Measurements from ENCODE around the gene KIAA1549.

KIAA1549 gene

DNA sequence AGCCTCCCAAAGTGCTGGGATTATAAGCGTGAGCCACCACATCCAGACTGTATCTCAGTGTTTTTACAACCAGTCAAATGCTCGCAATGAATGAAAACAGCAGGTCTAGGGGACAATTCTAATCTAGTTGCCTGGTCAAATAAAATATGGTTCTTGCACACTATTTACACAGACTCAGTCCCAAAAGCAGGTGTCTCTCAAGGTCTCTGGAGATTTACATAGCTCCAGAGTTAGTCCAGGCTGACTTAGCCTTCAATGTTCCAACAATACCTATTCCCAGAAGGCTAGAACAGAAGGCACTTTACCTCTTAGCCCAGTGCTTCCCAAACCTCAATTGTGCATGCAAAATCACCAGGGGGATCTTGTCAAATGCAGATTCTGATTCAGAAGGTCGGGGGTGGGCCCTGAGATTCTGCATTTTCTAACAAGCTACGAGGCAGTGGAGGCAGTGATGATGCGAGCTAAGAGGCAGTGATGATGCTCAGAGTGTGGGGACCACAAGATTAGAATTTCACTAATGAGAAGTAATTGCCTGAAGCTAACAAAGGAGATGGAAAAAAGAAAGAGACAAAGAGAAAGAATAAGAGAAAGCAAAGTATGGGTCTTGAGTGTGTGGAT lies 6.4 kb downstream of the KIAA1549 start:
- DNase-seq = peak; percentile 44 to 64

DNA sequence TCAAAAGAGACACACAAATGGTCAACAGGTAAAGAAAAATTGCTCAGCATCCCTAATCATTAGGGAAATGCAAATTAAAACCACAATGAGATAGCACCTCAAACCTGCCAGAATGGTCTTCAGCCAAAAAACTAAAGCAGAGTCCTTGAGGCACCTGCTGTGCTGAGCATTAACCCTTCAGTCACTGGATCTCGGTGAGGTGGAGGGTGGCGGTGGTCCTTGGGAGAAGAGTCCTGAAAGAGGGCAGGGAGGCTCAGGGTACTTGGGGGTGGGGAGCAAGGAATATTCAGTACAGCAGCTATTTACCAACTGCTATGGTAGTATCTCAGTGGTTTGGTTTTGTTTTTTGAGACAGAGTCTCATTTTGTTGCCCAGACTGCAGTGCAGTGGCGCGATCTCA lies 7.1 kb downstream of the KIAA1549 start:
- no peak for DNase-seq

DNA sequence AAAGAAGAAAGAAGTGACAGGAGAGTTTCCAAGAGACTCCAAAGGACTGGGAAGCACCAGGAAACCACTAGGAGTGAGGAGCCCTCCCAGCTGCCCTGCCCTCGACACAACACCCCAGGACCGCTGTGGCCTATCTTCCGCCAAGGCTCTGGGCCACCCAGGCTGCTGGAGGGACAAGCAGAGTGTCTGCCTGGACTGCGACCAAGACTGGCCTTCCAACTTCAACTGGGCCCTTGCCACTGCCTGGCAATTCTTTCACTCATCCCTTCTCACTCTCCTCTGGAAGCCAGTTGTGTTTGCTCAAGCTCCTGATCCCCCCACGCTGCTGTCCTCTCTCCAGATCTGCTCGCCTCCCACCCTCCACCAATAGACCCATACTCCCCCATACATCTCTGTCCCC lies 10.2 kb downstream of the KIAA1549 start:
- DNase-seq = no peak

DNA sequence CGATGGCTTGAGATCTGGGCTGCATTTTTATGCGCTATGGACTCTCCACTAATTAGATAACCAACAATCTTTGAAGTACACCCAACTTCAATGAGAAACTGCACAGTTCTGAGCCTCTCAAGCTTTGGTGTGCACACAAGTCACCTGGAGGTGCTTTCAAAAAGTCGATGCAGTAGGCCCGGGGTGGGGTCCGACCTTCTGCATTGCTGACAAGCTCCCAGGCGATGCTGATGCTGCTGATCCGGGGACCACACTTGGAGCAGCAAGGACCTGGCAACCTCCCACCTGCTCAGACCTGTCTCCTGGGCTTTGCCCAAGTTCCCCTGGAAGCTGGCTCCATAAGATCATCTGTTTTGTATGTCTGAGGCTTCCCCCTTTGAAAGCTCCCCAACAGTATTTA lies 10.7 kb downstream of the KIAA1549 start:
- no peak for DNase-seq

DNA sequence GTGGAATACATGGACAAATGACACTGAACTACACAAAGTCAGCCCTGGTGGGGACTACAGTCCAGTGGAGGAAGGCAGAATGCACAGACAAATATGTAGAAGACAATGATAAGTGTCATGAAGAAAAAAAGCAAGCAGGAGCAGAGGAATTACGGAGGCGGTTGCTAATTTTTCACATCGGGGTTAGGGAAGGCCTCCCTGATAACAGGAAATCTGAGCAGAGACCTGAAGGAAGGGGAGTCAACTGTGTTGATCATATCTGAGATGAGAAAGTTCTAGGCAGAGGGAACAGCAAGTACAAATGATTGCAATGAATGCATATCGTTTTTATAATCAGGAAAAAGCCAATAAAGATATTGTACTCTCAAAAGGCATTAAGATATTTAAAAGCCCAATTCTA lies 14.0 kb downstream of the KIAA1549 start:
- no peak for DNase-seq

DNA sequence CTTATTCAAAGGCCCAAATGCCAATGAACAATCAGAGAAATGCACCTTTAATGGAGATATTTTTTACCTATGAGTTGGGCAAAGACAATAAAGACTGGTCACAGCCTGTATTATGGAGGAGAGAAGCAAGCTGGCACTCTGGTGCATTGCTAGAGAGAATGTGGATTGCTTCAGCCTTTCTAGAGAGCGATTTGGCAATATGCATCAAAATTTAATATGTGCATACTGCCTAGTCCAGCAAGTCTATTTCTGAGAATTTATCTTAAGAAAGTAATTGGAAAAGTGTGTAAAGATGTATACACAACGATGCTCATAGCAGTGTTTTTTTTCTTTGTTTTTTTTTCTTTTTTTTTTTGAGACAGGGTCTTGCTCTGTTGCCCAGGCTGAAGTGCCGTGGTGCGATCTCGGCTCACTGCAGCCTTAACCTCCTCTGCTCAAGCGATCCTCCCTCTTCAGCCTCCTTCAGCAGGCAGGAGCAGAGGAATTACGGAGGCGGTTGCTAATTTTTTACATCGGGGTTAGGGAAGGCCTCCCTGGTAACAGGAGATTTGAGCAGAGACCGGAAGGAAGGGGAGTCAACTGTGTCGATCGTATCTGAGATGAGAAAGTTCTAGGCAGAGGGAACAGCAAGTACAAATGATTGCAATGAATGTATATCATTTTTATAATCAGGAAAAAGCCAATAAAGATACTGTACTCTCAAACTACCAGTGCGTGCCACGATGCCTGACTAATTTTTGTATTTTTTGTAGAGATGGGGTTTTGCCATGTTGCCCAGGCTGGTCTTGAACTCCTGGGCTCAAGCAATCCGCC lies 16.4 kb downstream of the KIAA1549 start:
- no peak for DNase-seq

DNA sequence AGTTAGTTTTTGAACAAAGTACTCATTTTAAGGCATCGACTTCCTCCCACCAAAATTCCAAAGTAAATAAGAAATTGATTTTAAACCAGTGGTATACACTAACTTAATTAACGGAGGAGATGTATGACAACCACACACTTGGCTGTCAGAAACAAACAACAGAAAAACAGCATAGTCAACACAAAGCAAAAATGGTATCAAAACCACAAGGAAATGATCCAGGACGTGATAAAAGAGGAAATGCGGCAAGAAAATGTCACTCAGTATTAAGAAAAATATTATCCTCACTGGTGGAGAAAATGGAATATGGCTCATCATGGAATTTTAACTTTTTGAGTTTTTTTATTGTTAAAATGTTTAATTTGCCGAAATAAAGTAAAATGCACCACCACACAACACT lies 17.5 kb downstream of the KIAA1549 start:
- DNase-seq = no peak

DNA sequence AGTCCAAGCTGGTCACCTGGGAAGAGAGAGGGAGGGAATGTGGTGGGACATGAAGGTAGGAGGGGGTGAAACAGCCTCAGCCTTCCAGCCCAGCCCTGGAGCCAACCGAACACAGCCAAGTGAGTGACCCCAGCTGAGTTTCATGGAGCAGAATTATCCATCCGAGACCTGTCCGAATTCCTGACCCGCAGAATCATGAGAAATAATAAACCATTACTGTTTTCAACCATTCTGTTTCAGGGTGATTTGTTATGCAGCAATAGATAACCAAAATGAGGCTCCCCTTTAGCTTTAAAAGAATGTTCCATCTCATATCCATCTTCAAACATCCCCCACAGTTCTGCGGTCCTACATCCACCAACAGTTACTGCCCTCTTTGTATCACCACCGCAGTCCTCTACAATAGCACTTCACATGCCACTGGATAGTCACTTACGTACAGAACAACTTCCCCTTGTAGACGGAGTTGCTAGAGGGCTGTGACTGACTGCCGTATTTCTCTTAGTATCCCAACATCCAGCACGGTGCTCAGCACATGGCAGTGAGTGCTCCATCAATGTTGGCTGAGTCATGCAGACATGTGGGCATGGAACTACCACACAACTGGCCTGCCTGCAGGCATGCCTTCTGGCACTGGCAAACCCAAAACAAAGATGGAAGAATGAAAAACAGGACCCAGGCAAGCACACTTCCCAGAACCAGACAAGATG lies 18.5 kb downstream of the KIAA1549 start:
- no peak for DNase-seq

DNA sequence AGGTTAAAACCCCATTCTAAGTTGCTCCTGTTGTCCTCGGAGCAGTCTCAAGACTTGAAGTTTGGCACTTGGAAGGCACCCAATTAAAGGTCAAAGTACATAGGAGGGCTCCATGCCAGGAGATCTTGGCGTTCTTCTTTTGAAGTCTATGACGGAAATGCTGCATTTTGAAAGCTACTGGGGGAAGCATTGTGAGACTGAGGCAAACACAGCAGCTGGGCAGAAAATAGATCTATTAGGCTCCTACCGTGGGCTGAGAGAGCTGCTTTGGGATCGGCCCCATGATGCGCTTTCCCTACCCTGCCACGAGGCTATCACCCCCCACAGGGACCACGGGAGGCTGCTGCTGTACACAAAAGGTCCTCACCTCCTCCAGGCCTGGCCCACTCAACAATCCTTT lies 20.0 kb downstream of the KIAA1549 start:
- no peak for DNase-seq

DNA sequence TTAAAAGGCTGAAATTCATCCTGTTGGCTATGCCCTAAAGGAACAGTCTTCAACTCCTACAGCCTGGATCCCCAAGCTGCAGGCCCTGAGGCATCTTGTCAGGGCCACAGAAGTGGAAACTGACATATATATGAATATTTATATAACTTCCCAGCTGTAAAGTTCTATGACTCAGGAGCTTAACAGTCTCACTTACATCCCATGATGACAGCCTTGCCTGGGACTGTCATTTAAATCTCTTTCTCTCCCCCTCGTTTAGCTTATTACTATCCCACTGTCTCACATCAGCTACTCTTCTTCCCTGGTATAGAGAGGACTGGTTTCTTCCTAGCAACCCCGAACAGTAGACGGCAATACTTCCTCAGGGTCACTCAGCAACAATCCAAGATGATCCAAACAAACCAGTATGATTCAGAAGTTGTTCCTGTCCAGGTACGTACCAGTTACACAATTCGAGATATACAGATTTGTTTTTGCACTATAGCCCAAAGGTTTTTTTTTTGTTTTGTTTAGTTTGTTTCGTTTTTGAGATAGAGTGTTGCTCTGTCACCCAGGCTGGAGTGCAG lies 22.7 kb downstream of the KIAA1549 start:
- DNase-seq = no peak

DNA sequence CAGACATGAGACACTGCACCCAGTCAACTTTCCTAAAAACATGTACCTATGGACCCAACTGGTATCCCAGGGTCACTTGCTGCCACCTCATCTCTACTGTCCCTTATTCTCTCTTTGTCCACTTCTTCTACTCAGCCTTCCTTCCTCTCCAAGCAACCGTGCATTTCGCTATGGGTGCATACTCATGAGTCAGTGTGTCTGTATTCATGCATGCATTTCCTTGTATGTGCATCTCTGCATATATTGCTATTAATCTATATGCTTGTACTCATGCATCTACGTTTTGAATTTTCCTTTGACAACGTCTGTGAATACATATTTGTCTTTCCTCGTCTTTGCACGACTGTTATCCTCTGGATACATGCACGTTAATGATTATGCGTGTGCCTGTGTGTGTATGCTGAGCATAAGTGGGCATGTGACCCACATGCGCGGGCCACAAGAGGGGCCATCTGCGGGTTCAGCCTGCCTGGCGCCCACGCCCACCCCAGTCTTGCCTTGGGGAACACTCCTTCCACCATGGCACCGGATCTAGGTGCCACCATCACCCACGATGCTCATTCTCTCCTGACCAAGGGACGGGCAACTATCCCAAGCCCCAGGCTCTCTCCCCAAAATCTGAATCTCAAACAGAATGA lies 23.3 kb downstream of the KIAA1549 start:
- DNase-seq = no peak

DNA sequence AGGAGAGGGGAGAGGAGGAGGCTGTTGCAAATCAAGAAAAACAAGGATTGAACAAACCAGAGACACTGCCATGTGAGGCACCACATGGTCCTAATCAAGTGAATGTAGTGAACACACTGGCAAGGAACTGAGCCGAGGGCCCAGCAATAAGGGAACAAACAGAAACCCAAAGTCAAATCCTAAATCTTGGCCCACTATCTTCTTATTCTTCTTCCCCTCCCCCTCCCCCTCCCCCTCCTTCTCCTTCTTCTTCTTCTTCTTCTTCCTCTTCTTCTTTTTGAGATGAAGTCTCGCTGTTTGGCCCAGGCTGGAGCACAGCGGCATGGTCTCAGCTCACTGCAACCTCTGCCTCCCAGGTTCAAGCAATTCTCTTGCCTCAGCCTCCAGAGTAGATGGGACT lies 24.0 kb downstream of the KIAA1549 start:
- DNase-seq = no peak

DNA sequence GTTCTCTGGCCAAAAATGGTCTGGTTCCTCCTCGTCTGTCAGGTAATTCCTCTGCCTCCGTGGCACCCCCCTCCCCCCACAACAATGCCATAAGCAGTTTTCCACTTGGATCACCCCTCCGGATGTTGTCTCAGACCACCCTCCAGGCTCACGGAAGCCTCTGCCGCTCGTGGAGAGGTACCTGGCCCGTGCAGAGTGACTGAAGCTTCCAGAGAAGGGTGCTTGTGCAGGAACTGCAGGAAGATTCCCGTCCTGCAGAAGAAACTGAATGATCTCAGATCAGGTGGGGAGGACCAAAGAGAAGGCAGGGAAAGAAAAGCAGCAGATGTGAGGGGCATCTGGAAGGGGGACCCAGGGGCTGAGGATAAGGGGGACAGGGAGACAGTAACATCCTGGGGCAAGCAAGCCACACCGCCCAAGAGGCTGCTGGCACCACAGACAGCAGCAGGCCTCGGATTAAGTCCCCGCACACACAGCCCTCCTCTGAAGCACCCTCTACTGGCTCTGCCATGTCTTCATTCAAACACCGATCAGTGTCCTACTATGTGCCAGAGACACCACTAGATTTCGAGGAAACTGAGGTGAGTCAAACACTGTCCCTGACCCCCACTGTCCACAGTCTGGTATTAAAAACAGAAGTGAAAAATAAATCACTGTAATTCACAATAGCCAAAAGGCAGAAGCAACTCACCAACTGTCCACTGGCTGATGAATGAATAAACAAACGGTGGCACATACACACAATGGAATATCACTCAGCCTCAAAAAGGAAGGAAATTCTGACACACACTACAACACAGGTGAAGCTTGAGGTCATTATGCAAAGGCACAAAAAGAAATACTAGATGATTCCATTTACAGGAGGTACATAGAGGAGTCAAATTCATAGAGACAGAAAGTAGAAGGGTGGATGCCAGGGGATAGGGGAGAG lies 26.4 kb downstream of the KIAA1549 start:
- no peak for DNase-seq

DNA sequence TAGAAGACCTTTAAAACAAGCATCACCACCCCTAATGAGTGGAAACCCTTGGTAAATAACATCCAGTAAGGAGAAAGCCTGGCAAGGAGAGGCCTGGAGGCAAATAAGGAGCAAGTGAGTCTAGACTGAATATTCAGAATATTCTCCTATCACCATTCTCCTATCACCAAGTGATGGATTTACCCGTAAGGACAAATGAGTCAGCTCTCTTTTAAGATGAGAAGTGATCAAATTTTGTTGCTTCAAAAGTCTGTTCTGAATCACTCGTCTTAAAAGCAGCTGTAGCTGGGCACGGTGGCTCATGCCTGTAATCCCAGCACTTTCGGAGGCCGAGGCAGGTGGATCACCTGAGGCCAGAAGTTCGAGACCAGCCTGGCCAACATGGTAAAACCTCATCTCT lies 28.4 kb downstream of the KIAA1549 start:
- no peak for DNase-seq

DNA sequence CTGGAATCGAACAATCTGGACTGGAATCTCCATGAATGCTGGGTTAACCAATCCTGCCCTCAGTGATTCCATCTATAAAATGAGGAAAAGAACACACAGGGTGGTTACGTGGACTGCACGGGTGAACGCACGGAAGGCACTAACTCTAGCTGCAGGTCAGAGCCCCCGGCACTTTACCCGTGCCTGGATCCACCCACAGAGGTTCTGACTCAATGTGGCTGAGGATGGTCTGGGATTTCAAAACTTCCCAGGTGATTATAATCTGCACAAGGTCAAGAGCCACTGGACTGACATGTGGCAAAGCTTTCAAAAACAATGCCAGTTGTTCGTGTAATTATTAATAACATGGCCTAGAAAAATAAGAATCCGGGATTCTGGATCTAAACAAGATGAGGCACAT lies 29.2 kb downstream of the KIAA1549 start:
- no peak for DNase-seq

DNA sequence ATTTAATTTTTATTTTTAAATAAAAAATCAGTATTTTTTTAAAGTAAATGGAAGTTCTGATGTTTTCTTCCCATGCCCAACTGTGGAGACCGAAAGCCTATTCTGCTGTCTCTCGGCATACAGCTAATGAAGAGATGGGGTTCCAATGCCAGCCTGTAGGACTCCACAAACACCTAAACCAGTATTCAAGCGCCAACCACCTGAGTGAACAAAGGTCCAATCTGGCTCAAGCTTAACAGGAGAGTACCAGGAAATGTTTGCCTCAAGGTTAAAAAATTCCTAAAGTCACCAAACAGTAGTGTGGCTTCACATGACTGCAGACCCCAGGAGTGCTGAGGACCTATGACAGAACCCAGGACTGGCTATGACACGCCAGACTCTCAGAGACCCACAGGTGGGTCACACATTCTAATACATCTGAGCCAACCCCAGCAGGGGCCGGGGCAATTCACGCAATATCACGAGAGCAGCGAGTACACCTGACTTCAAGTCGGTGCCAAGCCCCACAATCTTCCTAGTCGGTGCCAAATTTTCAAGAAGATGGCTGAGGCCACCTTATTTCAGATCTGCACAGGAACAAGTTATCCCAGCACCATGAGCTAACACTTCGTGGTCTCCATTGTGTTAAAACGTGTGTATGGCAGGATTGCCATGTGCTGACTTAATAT lies 31.6 kb downstream of the KIAA1549 start:
- no peak for DNase-seq

DNA sequence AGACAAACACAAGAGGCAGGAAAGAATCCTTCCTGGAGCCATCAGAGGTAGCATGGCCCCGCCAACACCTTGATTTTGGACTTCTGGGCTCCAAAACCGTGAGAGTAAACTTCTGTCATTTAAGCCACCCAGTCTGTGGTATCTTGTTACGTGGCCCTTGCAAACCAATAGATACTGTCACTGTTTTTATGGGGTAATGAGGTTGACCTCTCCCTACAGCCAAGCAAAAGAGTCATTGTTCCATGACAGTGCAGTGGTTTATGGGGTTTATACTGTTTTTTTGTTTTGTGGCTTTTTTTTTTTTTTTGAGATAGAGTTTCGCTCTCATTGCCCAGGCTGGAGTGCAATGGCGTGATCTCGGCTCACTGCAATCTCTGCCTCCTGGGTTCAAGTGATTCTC lies 32.8 kb downstream of the KIAA1549 start:
- no peak for DNase-seq

DNA sequence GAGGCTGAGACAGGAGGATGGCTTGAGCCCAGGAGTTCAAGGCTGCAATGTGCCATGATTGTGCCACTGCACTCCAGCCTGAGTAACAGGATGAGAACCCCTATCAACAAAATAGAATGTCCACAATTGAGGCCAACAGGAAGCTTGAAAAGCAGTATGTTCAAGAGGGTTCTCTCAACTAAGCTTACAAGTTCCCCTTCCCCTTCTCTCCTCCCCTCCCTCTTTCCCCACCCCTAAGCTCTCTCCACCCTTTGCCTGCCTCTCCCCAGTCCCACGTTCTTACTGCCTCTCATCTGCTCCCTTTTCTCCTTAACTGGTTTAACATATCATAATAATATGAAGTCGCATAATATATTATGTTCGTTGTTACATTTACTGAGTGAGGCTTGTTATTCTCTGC lies 35.4 kb downstream of the KIAA1549 start:
- no peak for DNase-seq

DNA sequence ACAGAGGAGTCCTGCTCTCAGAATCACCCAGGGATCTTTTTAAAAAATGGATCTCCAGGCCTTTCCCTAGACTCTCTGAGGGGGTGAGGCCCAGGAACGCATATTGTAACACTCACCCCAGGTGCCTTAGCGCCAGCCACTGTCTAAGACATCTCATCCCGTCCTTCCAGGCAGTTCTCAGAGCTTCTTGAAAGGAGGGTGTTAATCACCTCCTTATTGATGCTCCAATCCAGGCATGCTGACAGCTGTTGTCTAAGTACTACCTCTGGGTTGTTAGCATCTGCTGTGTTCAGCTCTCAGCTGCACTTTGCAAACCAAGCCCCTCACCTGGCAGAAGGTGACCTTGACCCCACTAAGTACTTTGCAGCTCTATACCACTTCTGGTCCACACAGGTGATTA lies 36.0 kb downstream of the KIAA1549 start:
- peak in 1 of 2 experiments; percentile 34 for DNase-seq

DNA sequence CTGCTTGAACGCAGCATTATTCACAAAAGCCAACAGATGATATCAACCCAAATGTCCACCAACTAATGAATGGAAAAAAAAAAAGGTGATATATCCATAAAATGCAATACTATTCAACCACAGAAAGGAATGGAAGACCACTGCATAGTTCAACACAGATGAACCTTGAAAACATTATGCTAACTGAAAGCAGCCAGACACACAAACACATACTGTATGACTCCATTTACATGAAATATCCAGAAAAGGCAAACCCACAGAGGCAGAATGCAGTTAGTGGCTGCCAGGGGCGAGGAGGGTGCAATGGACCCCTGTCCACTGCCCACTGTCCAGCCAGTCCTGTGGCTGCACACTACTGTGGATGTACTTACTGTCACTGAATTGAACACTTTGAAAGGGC lies 36.6 kb downstream of the KIAA1549 start:
- DNase-seq = no peak

DNA sequence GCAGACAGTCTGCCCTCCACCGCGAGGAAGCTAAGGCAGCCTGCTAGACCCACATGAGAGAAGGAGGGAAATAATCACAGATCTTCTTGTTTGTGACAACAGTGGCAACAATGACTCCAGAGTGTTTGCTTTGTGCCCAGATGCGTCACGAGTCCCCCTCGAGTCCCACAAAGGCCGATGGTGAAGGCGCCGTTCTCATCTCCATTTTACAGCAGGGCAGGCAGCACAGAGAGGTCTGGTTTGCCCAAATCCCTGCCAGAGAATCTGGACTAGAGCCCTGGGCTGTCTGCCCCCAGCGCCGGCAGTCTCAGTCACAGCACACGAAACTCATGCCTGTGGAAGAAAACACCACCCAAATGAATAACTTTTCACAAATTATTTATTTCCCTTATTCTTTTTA lies 38.1 kb downstream of the KIAA1549 start:
- no peak for DNase-seq

DNA sequence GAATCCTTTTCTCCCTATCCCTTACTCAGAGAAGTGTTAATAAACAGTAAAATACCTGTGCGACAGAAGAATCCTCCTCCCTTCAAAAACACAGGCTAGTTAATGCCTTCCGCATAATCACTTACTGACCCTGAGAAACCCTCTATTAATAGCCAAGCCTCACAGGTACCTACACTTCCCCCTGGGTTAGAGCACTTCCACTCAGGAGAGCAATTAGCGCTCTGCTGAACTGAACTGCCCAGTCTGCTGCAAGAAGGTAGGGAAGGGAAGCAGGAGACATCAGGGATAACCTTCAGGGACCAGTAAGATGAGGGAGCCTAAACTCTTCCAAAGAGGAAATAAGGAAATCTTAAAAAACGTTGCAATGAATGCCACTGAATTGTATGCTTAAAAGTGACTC lies 39.6 kb downstream of the KIAA1549 start:
- no peak for DNase-seq
